Stimulated activated CD4-positive, alpha-beta T cell treated with anti-CD3 and anti-CD28 coated beads, Interleukin-15, amount 100 ng/mL, for 48 hours (primary cell): Measurements from ENCODE around the gene CETN2.
"Not testable (repeated sequence)": the region's sequence is repeated elsewhere in the genome, so short reads cannot be mapped to it uniquely, and the experiment has no call there.

ENCODE experiments used
- DNase-seq, 2 donors: peaks; one replicate each; pipeline ENCODE4 v3.0.0-alpha.2; 2020; ENCODE audit warnings: low read depth in 2 of 2

The CETN2 gene

GRCh38 chrX:152830312-152831305, at the start of gene CETN2, which contains the start of gene NSDHL:
Gene CETN2 (minus strand): TSS chrX:152830757. CDS start chrX:152830710, 47 bp downstream.
Gene NSDHL (plus strand): TSS chrX:152831063. CDS start chrX:152846325, 15,262 bp downstream.
- peak; percentile 89 to 90 for DNase-seq

- DNase-seq = no peak
These were observed 48.6 kb upstream of the CETN2 start for GRCh38 chrX:152878976-152879755.

GRCh38 chrX:152876931-152877840, 46.6 kb upstream of the CETN2 start:
- no peak for DNase-seq

- no peak for DNase-seq
These were observed 42.8 kb upstream of the CETN2 start for GRCh38 chrX:152873361-152873760.

GRCh38 chrX:152872522-152872921, 42.0 kb upstream of the CETN2 start:
- DNase-seq = no peak

- no peak for DNase-seq
These were observed 40.7 kb upstream of the CETN2 start for GRCh38 chrX:152871260-152871659.

GRCh38 chrX:152869972-152870371, 39.4 kb upstream of the CETN2 start:
- no peak for DNase-seq

- no peak for DNase-seq
These were observed 35.8 kb upstream of the CETN2 start for GRCh38 chrX:152866386-152866785.

GRCh38 chrX:152865232-152865920, 34.8 kb upstream of the CETN2 start:
- DNase-seq = no peak

- DNase-seq = no peak
These were observed 31.3 kb upstream of the CETN2 start for GRCh38 chrX:152861826-152862225.

- no peak for DNase-seq
These were observed 30.6 kb upstream of the CETN2 start for GRCh38 chrX:152861116-152861515.

GRCh38 chrX:152853986-152854385, 23.4 kb upstream of the CETN2 start:
- DNase-seq = no peak

GRCh38 chrX:152850465-152850864, 19.9 kb upstream of the CETN2 start:
- no peak for DNase-seq

GRCh38 chrX:152847281-152847680, 16.7 kb upstream of the CETN2 start:
- no peak for DNase-seq

- DNase-seq = no peak
These were observed 15.2 kb upstream of the CETN2 start for GRCh38 chrX:152845618-152846240.

GRCh38 chrX:152844256-152844655, 13.7 kb upstream of the CETN2 start:
- DNase-seq = no peak

- no peak for DNase-seq
These were observed 13.3 kb upstream of the CETN2 start for GRCh38 chrX:152843852-152844251.

- no peak for DNase-seq
These were observed 12.3 kb upstream of the CETN2 start for GRCh38 chrX:152842772-152843338.

GRCh38 chrX:152835470-152835869, 4.9 kb upstream of the CETN2 start:
- not testable (repeated sequence) for DNase-seq

GRCh38 chrX:152833378-152833777, 2.8 kb upstream of the CETN2 start:
- no peak for DNase-seq
